HG03045 (cell line): ENCODE data around the gene MT1X.
"Not testable (repeated sequence)": the region's sequence is repeated elsewhere in the genome, so short reads cannot be mapped to it uniquely, and the experiment has no call there.

ENCODE experiments used
- ATAC-seq: cut with Tn5 transposase; IDR thresholded peaks from one replicate; pipeline ENCODE4 v1.9.1; 2021; ENCODE audit warnings: mild to moderate bottlenecking, moderate library complexity; ENCODE audit not compliant: unreplicated experiment

Gene MT1X

DNA sequence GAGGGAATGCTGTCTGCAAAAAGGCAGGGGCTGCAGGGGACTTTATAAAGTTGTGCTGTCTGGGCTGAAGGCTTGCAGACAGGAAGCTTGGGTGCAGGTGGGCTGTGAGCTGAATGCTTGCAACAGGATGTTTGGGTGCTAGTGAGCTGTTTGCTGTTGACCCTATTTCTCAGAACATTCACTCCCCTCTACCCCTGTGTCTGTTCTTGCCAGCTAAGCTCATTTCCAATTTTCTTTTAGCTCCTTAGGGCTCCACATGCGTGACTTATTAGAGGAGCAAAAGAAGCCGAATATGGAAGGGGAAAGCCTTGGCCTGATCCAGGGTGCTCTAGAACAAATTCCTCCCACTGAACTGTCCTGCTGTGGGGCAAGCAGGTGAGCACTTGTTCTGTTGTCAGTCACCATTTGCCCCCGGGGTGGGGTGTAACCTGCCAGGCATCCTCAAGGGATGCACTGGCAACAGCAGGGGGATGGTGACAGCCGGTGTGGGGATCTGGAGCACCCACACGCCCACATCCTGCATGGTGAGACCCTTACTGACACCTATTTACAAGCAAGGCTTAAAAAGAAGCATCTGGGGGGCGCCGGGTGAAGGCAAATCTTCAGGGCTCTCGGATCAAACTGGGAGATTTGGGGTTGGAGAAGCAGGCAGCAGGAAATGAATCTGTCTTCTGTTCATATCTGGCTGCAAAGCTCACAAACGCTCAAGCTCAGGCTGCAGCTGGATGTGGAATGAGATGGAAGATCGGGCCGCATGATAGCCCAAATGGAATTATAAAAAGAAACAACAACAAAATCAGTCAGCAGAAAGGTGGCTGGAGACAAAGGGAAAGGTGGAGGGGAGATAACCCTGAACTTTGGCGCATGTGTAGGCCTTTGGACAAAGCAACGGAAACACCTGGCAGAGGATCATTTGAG lies 26.5 kb downstream of the MT1X start:
- no peak for ATAC-seq

DNA sequence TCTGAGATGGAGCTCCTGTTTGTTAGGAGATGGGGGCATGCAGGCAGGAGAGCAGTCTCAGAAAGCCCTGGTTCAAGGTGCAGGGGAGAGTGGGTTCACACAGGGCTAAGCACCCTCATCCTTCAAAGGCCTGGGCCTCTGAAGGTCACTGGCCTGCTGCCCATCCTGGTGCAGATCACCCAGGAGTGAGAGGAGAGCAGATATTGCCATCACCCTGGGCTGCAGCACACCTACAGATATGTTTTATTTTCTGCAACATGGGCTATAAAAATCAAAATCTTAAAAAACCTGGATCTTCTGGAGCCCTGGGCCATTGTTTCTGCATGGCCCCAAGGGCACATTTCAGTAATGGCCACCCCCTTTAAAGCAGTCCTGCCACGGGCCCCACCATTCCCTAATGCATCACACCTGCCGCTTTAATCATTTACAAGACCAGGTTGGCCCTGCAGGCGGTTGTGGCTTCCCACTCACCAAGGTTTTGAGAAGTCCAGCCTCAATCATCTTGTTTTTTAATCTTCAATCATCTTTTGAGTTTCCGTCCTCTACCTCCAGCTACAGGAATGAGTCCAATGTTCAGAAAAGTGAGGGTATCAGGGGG lies 27.3 kb downstream of the MT1X start:
- ATAC-seq, result no peak

DNA sequence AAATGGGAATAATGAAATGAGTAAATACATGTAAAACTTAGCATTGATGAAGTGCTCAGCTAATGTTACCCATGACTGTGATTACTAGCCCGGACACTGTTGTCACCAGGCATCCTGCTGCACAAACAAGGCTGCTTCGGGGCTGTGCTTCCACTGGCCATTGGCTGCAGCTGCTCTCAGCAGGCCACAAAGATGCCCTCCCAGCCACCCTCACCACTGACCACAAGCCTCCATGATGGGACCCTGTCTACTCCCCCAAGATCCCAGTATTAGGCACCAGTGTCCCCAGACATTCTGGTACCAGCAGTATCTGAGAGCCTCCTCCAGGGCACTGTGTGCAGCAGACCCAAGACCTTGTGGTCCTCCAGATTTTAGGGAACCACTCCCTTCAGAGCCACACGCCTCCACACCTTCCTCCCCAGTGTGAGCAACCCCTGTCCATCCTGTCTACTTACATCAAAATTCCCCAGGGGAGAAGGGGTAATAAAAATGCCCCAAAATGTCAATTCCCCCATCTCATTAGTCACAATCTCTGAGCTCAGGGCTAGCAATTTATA lies 28.0 kb downstream of the MT1X start:
- no peak for ATAC-seq

DNA sequence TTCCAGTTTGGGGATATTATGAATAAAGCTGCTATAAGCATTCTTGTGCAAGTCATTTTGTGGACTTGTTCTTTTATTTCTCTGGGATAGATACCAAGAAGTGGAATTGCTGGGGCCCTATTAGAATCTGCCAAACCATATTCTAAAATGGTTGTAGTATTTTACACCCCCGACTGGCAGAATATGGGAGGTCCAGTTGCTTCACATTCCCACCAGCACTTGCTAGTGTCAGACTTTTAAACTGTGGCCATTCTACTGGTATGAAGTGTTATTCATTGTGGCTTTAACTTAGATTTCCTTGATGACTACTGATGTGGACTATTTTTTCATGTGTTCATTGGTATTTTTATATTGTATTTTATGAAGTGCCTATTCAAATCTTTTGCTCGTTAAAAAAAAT lies 29.6 kb downstream of the MT1X start:
- no peak for ATAC-seq

DNA sequence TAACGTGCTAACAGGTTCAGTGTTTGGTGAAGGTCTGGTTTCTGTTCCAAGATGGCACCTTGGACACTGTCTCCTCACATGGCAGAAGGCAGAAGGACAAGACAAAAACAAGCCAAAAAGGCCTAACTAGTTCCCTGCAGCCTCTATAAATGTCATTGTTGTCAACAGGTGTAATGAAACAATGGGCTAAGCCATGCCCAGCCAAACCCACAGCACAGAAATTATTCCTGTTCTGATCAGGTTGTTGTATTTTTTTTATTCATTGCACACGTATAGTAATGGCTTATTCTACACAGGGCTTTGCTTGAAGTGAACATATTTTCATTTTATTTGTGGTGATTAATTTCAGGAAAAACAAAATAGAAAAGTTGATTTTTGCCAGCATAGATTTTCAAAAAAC lies 31.5 kb downstream of the MT1X start:
- no peak for ATAC-seq

DNA sequence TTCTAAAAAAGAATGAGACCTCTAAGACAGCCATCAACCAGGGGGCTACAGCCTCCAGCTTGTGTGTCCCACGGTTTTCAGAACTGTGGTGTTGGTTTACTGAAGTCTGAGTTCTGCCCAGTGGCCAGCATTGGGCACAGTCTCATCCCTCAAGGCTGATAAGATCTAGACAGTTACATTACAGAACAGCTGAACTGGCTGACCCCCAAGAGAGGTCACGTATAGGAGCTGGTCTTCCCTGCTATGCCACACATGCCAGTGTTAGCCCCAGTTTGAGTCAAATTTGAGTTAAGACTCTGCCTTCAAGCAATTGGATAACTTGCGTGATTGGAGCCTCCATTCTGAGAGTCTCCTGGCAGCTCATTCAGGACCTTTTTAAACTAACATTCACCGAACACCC lies 32.9 kb downstream of the MT1X start:
- no peak for ATAC-seq

DNA sequence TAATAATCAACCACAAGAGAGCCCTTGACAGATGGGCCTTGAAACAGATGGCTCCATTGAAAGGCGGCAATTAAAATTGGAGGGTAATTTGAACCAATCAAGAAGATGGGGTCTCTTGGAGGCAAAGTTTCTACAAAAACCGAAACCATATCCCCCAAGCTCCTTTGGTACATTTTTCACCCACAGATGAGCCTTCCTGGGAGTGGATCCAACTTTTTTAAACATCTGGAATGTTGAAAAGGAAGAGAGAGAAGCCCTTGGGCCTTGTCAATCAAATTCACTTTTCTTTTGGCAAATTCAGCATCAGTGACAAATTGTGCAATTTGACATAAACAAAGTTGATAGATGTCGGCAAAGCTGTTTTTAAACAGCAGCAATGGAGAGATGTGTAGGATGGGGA lies 34.5 kb downstream of the MT1X start:
- ATAC-seq, result no peak

DNA sequence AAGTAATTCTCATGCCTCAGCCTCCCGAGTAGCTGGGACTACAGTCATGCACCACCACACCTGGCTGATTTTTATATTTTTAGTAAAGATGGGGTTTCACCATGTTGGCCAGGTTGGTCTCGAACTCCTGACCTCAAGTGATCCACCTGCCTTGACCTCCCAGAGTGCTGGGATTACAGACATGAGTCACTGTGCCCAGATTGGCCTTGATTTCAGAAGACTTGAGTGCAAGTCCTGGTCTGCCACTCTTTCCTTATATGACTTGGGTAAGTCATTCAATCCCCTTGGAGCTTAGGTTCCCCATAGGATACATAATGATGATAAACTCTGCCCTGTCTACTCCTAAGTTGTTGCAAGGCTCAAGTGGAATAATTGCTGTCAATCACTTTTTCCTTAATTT lies 35.3 kb downstream of the MT1X start:
- not testable (repeated sequence) for ATAC-seq

DNA sequence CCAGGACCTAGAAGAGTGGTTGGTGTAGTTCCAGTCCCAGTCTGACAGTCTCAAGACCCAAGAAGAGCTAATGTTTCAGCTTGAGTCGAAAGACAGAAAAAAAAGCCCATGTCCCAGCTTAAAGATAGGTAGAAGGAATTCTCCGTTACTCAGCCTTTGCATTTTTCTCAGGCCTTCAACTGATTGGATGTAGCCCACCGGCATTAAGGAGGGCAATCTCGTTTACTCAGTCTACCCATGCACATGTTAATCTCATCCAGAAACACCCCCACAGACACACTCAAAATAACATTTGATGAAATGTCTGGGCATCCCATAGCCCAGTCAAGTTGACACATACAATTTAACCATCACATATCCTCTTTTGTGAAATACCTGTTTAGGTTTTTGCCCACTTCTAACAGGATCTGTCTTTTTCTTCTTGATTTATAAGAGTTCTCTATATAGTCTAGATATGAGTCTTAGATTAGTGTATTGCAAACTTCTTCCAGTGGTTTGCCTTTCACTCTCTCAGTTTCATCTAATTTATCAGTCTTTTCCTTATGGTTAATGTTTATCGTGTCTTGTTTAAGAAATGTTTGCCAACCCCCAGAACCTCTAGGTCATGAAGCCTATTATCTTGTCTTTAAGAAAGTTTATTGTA lies 40.1 kb downstream of the MT1X start:
- ATAC-seq, result no peak

DNA sequence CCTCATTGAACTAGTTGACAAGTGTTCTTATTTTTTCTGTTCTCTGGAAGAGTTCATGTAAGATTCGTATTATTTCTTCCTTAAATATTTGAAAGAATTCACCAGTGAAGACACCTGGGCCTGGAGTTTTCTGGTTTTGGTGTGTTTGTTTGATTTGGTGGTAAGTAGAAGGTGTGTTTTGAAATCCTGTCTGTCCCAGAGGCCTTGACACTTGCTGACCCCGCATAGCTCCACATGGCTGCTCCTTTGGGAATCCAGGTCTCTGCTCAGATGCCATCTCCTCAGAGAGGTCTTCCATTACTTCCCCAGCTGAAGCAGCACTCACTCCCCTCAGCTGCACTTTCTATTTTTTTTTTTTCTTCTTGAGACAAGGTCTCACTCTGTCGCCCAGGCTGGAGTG lies 41.9 kb downstream of the MT1X start:
- ATAC-seq, result no peak

DNA sequence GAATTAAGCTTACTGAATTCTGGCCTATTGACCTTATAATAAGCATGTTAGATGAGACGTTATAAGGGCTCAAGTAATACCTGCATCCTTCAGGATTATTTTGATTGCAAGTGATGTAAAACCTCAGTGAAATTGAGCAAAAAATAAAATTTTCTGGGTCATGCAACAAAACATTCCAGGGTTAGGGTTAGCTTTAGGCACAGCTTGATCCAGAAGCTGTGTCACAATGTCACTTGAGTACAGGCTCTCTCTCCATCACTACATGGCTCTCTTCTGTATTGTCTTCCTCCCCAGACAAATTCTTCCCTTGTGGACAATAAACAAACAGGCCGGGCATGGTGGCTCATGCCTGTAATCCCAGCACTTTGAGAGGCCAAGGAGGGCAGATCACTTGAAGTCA lies 44.0 kb downstream of the MT1X start:
- no peak for ATAC-seq

DNA sequence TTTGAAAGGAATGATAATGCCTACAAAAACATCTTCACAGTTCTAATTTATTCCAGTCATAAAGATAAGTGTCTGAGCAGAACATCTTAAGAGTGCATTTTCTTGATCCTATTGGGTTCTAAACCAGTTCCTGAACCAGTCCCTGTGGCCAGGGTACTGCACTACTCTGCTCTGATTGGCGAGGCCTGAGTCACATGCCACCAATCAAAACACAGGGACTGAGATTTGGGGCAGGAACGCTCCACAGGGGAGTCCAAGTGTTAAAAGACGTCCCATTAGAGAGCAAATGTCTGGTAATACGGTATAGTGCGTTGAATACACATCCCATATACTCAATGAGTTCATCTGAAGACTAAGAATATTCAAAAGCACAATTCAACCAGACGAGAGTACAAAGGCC lies 44.7 kb downstream of the MT1X start:
- ATAC-seq, result no peak

DNA sequence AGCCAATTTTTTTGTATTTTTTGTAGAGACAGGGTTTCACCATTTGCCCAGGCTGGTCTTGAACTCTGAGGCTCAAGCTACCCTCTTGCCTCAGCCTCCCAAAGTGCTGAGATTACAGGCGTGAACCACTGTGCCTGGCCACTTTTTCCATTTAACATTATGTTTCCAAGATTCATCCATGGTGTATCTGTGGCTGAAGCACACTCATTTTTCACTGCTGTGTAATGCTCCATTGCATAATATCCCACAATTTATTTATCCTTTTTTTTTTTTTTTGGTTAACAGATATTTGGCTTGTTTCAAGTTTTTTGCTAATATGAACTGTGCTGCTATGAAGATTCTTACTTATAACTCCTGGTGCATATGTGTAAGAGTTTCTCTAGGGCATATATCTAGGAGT lies 45.8 kb downstream of the MT1X start:
- no peak for ATAC-seq

DNA sequence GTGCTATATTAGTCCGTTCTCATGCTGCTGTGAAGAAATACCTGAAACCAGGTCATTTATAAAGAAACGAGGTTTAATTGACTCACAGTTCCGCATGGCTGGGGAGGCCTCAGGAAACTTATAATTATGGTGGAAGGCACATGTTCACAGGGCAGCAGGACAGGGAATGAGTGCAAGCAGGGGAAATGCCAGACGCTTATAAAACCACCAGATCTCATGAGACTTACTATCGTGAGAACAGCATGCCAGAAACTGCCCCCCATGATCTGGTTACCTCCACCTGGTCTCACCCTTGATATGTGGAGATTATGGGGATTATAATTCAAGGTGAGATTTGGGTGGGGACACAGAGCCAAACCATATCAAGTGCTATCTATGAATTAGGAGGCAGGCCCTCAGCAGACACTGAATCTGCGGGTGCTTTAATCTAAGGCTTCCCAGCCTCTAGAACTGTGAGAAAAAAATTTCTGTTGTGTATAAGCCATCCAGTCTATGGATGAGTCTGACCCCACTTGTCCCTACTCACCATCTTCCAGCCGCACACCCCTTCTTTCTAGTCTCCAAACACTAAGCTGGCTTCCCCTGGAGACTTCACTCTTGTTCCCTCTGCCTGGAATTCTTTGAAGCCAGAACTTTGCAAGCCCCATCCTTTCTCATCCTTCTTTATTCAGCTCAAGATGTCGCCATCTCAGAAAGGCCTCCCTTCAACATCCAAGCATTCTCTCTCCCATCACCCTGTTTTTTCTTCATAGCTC lies 46.9 kb downstream of the MT1X start:
- no peak for ATAC-seq

DNA sequence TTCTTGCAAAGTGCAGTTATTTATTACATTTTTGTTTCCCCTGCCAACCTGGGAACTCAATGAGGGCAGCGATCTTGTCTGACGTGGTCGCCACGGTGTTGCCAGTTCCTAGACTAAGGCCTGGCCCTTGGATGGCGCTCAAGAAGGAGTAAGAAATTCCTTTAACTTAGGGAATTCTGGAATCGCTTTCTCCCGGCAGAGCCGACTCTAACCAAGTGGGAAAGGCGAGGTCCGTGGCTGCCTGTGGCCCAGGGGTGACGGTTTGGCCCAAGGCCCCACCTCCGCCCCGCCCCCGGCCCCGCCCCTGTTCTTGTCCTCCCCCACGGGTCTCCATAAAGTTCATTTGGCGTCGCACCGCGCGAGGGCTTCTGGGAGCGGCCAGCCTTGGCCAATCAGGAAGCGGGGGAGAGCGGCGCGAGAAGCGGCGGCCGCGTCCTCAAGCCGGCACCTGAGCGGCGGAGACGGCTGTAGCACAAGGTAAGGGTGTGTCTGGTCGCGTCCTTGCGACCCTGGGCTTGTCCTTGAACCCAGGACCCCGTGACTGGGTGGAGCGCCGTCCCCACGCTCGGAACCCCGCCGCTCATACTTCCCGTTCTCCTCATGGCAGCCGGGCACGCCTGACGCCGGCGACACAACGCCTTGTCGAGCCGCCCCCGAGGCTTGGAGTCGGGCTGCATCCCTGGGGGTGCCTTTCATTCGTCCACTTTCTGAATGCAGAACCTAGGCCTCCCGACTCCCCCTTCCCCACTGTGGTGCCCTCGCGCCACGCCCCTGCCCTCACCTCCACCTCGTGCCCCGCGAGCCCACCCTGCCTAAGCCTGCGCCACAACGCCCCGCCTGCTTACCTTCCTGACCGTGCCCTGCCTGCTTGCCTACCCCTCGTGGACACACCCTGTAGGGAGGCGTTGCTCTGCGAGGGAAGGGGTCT lies 47.7 kb downstream of the MT1X start, which contains the start of gene NUP93:
Gene NUP93, plus strand, starts transcription at position 395 of the 928 bp plus-strand sequence. CDS start 18,119 bp downstream, outside the sequence.
- ATAC-seq, result peak; percentile 82

DNA sequence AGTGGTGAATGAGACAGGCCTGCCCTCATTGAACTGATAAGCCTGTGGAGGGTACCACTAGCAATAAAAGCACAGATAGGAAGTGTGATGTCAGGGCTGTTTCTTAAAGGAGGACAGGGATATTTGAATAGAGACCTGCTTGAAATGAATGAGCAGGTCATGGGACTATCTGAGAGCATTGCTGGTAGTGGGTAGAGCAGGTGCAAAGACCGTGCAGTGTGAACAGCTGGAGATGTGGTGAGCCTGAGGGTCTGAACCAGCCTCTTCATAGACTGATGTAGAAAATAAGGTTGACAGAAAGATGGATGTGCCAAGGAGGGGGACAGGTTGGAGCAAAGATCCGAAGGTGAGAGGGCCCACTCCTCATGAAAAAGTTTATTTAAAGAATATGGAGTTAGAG lies 50.1 kb downstream of the MT1X start:
- peak; percentile 55 for ATAC-seq

DNA sequence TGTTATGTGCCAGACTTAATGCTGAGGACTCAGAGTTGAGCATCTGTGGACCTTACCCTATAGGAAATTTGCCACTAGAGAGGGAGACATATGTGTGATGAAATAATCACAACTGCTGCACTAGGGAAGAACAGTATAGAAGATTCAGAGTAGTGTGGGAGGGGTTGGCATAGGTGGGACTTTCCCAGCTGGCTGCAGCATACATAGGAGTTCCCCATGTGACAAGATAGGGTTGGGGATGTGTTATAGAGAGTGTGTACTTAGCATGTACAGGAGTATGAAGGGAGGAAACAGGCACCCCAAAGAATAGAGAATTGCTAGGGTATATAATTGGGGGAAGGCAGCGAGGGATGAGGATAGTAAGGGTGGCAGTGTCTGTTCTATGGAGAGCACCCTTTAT lies 50.6 kb downstream of the MT1X start:
- no peak for ATAC-seq
